Fibroblast of lung (primary cell): ENCODE data around the gene AFAP1. TPM values are rescaled to one million over a fixed set of nuclear protein-coding genes. Genes with fewer than 3 reads are reported as not detected.

ENCODE experiments used
- DNase-seq, 2 donors: peaks; one replicate each; pipeline versions ENCODE4 v3.0.0 to v3.0.0-alpha.2; 2010; ENCODE audit warnings: low read depth in 2 of 2
- H2AFZ ChIP-seq: 2 replicates; pipeline ENCODE4 v1.5.1; 2012; ENCODE audit warnings: low read length, control low read depth, inconsistent platforms
- H3K27ac ChIP-seq: 2 replicates; pipeline ENCODE4 v1.5.1; 2011; ENCODE audit warnings: low read length, control low read depth; ENCODE audit not compliant: insufficient read depth
- H3K27me3 ChIP-seq: 2 replicates; pipeline ENCODE4 v1.5.1; 2011; ENCODE audit warnings: mild to moderate bottlenecking, low read length; ENCODE audit not compliant: control insufficient read depth, insufficient read depth
- H3K36me3 ChIP-seq: 2 replicates; pipeline ENCODE4 v1.5.1; 2011; ENCODE audit warnings: low read length; ENCODE audit not compliant: control insufficient read depth, insufficient read depth
- H3K4me1 ChIP-seq: 2 replicates; pipeline ENCODE4 v1.5.1; 2011; ENCODE audit warnings: low read length; ENCODE audit not compliant: control insufficient read depth, insufficient read depth; ENCODE audit errors: extremely low read depth
- H3K4me2 ChIP-seq: 2 replicates; pipeline ENCODE4 v1.5.1; 2011; ENCODE audit warnings: low read length, control low read depth; ENCODE audit not compliant: insufficient read depth; ENCODE audit errors: extremely low read depth
- H3K4me3 ChIP-seq, 4 experiments: fragments of 200-600 bp in 1 of 4; sonication (generic) in 1 of 4; replicated peaks in 1 of 4; 2 replicates each; pipeline ENCODE4 v1.5.1; 2011 to 2016; ENCODE audit warnings: low read length in 4 of 4, low read depth in 3 of 4, mild to moderate bottlenecking in 3 of 4, control low read depth in 2 of 4, inconsistent platforms in 1 of 4, mixed read lengths in 1 of 4; ENCODE audit not compliant: insufficient read depth in 1 of 4; ENCODE audit errors: control extremely low read depth in 1 of 4
- H3K79me2 ChIP-seq: 2 replicates; pipeline ENCODE4 v1.5.1; 2012; ENCODE audit warnings: mild to moderate bottlenecking, low read length, inconsistent platforms; ENCODE audit not compliant: control insufficient read depth, insufficient read depth
- H3K9ac ChIP-seq: 2 replicates; pipeline ENCODE4 v1.5.1; 2011; ENCODE audit warnings: mild to moderate bottlenecking, low read length, control low read depth; ENCODE audit not compliant: insufficient read depth
- H3K9me3 ChIP-seq: 2 replicates; pipeline ENCODE4 v1.5.1; 2012; ENCODE audit warnings: low read depth, low read length; ENCODE audit not compliant: control insufficient read depth, insufficient read depth
- H4K20me1 ChIP-seq: 2 replicates; pipeline ENCODE4 v1.5.1; 2011; ENCODE audit warnings: low read length; ENCODE audit not compliant: control insufficient read depth, insufficient read depth; ENCODE audit errors: extremely low read depth
- CTCF ChIP-seq, 2 donors: IDR thresholded peaks in 1 of 2; conservative IDR thresholded peaks in 1 of 2; 1 replicate in 1 of 2; 2 replicates in 1 of 2; pipeline ENCODE4 v1.5.1; 2011 to 2012; ENCODE audit warnings: low read length in 2 of 2, control low read depth in 1 of 2, inconsistent platforms in 1 of 2, low read depth in 1 of 2, mild to moderate bottlenecking in 1 of 2
- EZH2 ChIP-seq: IDR thresholded peaks from 2 replicates; pipeline ENCODE4 v1.5.1; 2012; ENCODE audit warnings: low read length, control low read depth, mild to moderate bottlenecking; ENCODE audit errors: missing control alignments
- polyA plus RNA-seq, 2 donors: library from polyadenylated mRNA; depleted of rRNA in 1 of 2; stranded (reverse) in 1 of 2; unstranded in 1 of 2; fragments of >200 nt; gene quantifications; 2 replicates each; pipeline ENCODE4 v1.2.1, GENCODE V29; 2011 to 2012; ENCODE audit warnings: missing spikeins in 1 of 2
- total RNA-seq: library from RNA; depleted of rRNA; stranded (reverse); fragments of >200 nt; gene quantifications from 2 replicates; pipeline ENCODE4 v1.2.1, GENCODE V29; 2014

AFAP1 gene
- total and polyA plus RNA-seq, 2 donors (not counting 1 experiment from before 2014, with no cell fraction given): 21.8 to 30.1 TPM

GRCh38 chr4:7850489-7850888 is 89.2 kb downstream of the AFAP1 start:
- Histone ChIP-seq H3K27ac (no peak overlapping the region), H3K4me1 (no peaks in the 10 kb centered on the region), H4K20me1 (no peaks in the 10 kb centered on the region), H2AFZ (no peak overlapping the region), H3K9ac (no peak overlapping the region), H3K4me2 (no peak overlapping the region), H3K4me3 (no peak overlapping the region), H3K79me2 (peaks cover 25% of the 10 kb centered on the region), H3K27me3 (no peaks in the 10 kb centered on the region), H3K9me3 (no peaks in the 10 kb centered on the region), H3K36me3 (peaks cover 17% of the 10 kb centered on the region)
- DNase-seq: no peak
- TF ChIP-seq CTCF (conservative IDR thresholded peaks at IDR 0.05 in 1 of 2, IDR thresholded peaks at IDR 0.05 in 1 of 2; ENCODE audit: low read depth in 1 of 2, low read length in 2 of 2) (no peak), EZH2 (no peak)

DNA sequence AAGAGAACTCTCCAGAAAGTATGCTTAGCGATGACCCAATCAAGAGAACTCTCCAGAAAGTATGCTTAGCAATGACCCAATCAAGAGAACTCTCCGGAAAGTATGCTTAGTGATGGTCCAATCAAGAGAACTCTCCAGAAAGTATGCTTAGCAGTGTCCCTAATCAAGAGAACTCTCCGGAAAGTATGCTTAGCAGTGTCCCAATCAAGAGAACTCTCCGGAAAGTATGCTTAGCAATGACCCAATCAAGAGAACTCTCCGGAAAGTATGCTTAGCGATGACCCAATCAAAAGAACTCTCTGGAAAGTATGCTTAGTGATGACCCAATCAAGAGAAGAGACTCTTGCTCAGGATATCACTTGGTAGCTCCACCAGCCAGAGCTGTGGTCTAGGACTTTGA is 92.5 kb downstream of the AFAP1 start:
- Histone ChIP-seq H3K79me2 (peaks cover 22% of the 10 kb centered on the region), H3K27me3 (no peaks in the 10 kb centered on the region), H3K4me3 (no peak overlapping the region), H2AFZ (no peak overlapping the region), H3K9me3 (no peaks in the 10 kb centered on the region), H3K4me1 (peaks cover 18% of the 10 kb centered on the region), H3K27ac (no peak overlapping the region), H3K36me3 (peaks cover 6% of the 10 kb centered on the region), H3K4me2 (no peak overlapping the region), H3K9ac (no peak overlapping the region), H4K20me1 (no peaks in the 10 kb centered on the region)
- TF ChIP-seq EZH2 (no peak), CTCF (conservative IDR thresholded peaks at IDR 0.05 in 1 of 2, IDR thresholded peaks at IDR 0.05 in 1 of 2; ENCODE audit: low read depth in 1 of 2, low read length in 2 of 2) (no peak)
- DNase-seq: no peak

- Histone ChIP-seq H3K9ac (no peak overlapping the region), H3K27ac (no peak overlapping the region), H3K36me3 (peaks cover 4% of the 10 kb centered on the region), H3K4me2 (no peak overlapping the region), H3K4me3 (no peak overlapping the region), H3K9me3 (no peaks in the 10 kb centered on the region), H3K79me2 (peaks cover 21% of the 10 kb centered on the region), H2AFZ (no peak overlapping the region), H3K4me1 (peaks cover 21% of the 10 kb centered on the region), H4K20me1 (no peaks in the 10 kb centered on the region), H3K27me3 (no peaks in the 10 kb centered on the region)
- peak in 1 of 2 donors; percentile 40 for DNase-seq
- TF ChIP-seq CTCF (conservative IDR thresholded peaks at IDR 0.05 in 1 of 2, IDR thresholded peaks at IDR 0.05 in 1 of 2; ENCODE audit: low read depth in 1 of 2, low read length in 2 of 2): peak in 1 of 2 donors; percentile 24
- TF ChIP-seq EZH2: no peak
Measured at GRCh38 chr4:7845493-7846128, 94.0 kb downstream of the AFAP1 start.
